Activated CD4-positive, alpha-beta T cell treated with anti-CD3 and anti-CD28 coated beads, Interleukin-2, amount 10 ng/mL, durations not matched to agents 7 days and 5 days (primary cell): ENCODE results near the gene HUS1B. TPM values are rescaled to one million over a fixed set of nuclear protein-coding genes. Genes with fewer than 3 reads are reported as not detected.
"Not testable (repeated sequence)": the region's sequence is repeated elsewhere in the genome, so short reads cannot be mapped to it uniquely, and the experiment has no call there.

Experiments used
- CTCF ChIA-PET: fragments of 350-600 bp; sonication (Branson Sonifier 250); formaldehyde crosslinking; loops from one replicate; lab custom pipeline; 2021; ENCODE audit warnings: antibody characterized with exemption; lab: Charles Lee
- POLR2A ChIA-PET: fragments of 350-600 bp; sonication (Branson Sonifier 250); formaldehyde crosslinking; loops from one replicate; lab custom pipeline; 2021; ENCODE audit warnings: antibody characterized with exemption; lab: Charles Lee
- DNase-seq: peaks from one replicate; pipeline ENCODE4 v3.0.0-alpha.2; 2020
- H3K27ac Mint-ChIP-seq: one replicate; pipeline ENCODE4 v1.8.0; 2021; ENCODE audit warnings: mild to moderate bottlenecking, moderate library complexity, mixed read lengths
- H3K27me3 Mint-ChIP-seq: one replicate; pipeline ENCODE4 v1.8.0; 2021; ENCODE audit warnings: mixed read lengths
- H3K36me3 Mint-ChIP-seq: one replicate; pipeline ENCODE4 v1.8.0; 2021; ENCODE audit warnings: low read depth, mixed read lengths
- H3K4me1 Mint-ChIP-seq: one replicate; pipeline ENCODE4 v1.8.0; 2021; ENCODE audit warnings: mixed read lengths
- H3K4me3 Mint-ChIP-seq: one replicate; pipeline ENCODE4 v1.8.0; 2021; ENCODE audit warnings: mild to moderate bottlenecking, moderate library complexity, mixed read lengths
- H3K9me3 Mint-ChIP-seq: one replicate; pipeline ENCODE4 v1.8.0; 2021; ENCODE audit warnings: mixed read lengths
- total RNA-seq, 2 experiments: library from RNA; stranded (reverse); gene quantifications; one replicate each; pipeline ENCODE4 v1.2.3, GENCODE V29; 2021

HUS1B gene
- 1 to 10 TPM; 1.5 to 1.6 TPM for total RNA-seq

DNA sequence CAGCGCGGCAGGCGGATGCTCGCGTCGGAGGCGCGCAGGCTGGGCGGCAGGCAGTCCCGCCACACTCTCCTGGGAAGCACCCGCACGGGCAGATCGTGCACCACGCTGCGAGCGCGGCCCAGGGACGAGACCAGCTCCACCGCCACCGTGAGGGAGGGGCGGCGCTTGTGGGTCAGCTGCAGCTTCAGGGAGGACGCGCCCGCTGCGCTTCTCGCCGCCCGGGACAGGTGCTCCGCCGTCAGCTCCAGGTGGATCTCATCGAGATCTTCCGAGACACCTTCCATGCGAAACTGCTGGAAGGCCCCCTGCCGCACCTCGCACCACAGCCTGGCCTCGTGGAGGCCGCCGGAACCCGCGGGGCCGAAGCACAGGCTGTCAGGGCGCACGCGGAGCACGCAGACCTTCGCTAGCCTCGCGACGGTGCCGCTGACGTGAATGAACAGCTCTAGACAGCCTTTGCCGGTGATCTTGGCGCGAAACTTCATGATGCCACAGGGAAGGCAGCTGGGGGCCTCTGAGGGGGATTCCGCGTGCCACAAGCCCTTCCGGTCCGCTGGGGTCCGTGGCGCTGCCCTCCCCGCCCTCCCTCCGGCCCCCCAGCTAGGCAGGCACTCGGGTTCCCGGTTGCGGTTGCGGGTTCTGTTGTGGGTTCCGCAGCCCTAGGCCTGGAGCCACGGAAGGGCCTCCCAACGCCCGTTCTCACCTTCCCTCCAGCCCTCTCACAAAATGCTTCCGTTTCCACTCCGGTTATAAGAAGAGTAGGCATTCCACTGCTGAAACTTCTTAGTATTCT lies at the start of gene HUS1B:
Gene HUS1B, minus strand, starts transcription at position 641 of the 793 bp plus-strand sequence. Its CDS starts 156 bp downstream, at position 485.
- Mint-ChIP-seq H3K4me1 (peaks cover 27% of the 10 kb centered on the region), H3K9me3 (no peaks in the 10 kb centered on the region), H3K36me3 (peaks cover 39% of the 10 kb centered on the region), H3K27ac (no peak within 1 kb of the TSS), H3K27me3 (no peaks in the 10 kb centered on the region), H3K4me3 (no peak within 1 kb of the TSS)
- ChIA-PET CTCF (interaction anchor here (0.6 kb wide), 1 partner anchor 192 kb away, joined by 3 read pairs; no protein-coding TSS in a partner anchor), POLR2A (no interaction called here)
- no peak for DNase-seq

DNA sequence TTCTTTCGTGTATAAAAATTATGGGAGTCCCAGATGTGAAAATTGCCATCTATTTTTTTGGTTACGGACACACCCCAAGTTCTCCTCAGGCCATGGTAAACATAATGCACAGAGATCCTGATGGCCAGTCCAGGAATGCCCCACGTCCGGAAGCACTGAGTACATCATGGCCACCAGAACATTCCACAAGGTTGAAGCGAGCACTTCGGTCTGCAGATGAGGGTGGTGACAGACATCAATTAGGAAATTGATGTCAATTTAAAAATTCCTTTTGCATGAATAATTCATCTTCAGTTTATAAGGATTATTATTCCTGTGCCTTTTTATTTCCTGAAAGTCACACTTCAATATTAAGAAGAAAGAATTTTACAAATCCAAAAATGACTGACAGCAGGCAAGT lies 49.2 kb upstream of the HUS1B start:
- Mint-ChIP-seq H3K4me1 (peaks cover 36% of the 10 kb centered on the region), H3K27ac (no peak overlapping the region), H3K4me3 (no peak overlapping the region), H3K9me3 (no peaks in the 10 kb centered on the region), H3K36me3 (peaks cover 2% of the 10 kb centered on the region), H3K27me3 (peaks cover 14% of the 10 kb centered on the region)
- ChIA-PET CTCF (interaction anchor here (1.0 to 1.7 kb wide), 2 partner anchors 9 kb away, joined by 3 to 8 read pairs; no protein-coding TSS in a partner anchor), POLR2A (no interaction called here)
- DNase-seq = no peak

DNA sequence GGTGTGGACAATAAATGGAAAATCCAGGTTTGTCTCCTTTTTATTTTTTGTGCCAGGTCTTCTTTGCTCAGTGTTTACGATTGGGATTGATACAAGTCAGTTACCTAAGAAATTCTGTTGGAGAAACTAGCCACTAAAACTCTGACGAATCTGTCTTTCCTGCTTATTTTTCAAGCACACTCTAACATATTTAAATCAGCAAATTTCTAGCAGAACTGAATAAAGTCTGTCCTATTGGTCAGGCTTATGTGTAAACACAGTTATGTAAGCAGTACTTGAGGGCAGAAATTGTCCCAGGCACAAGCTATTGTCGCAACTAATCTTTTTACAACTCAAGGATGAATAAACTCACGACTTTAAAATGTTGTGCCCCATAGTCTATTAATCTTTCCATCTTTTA lies 48.1 kb upstream of the HUS1B start:
- ChIA-PET CTCF (interaction anchor here (1.7 kb wide), 1 partner anchor 8 kb away, joined by 8 read pairs; no protein-coding TSS in a partner anchor), POLR2A (no interaction called here)
- no peaks in the 10 kb centered on the region for H3K36me3 Mint-ChIP-seq
- no peak overlapping the region for H3K4me3 Mint-ChIP-seq
- H3K27me3 Mint-ChIP-seq = peaks cover 16% of the 10 kb centered on the region
- peaks cover 27% of the 10 kb centered on the region for H3K4me1 Mint-ChIP-seq
- no peak overlapping the region for H3K27ac Mint-ChIP-seq
- no peaks in the 10 kb centered on the region for H3K9me3 Mint-ChIP-seq
- no peak for DNase-seq

DNA sequence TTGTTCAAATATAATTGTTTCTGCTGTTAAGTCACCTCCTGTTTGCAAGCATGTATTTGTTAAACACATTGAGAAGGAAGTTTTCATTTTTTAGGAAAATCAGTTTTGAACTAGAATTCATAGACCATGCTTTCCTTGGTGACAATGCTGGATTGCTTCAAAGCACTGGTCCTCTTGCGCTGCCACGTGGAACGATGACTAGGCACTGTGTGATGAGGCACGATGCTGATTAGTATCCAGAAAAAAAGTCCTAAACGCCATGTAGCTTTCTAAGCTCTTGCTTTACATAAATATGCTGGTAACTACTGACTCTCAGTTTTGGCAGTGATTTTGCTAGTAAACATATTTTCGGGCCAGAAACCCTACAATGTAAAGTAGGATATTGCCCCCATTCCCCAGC lies 47.1 kb upstream of the HUS1B start:
- H3K4me3 Mint-ChIP-seq = no peak overlapping the region
- no peaks in the 10 kb centered on the region for H3K36me3 Mint-ChIP-seq
- POLR2A ChIA-PET = no interaction called here
- H3K4me1 Mint-ChIP-seq = peaks cover 19% of the 10 kb centered on the region
- H3K27me3 Mint-ChIP-seq = peaks cover 16% of the 10 kb centered on the region
- H3K27ac Mint-ChIP-seq = no peak overlapping the region
- DNase-seq = no peak
- CTCF ChIA-PET = interaction anchor here (0.5 to 2.8 kb wide), 2 partner anchors 10 to 44 kb away, joined by 3 to 16 read pairs; partner anchors contain the start of gene EXOC2
- no peaks in the 10 kb centered on the region for H3K9me3 Mint-ChIP-seq

DNA sequence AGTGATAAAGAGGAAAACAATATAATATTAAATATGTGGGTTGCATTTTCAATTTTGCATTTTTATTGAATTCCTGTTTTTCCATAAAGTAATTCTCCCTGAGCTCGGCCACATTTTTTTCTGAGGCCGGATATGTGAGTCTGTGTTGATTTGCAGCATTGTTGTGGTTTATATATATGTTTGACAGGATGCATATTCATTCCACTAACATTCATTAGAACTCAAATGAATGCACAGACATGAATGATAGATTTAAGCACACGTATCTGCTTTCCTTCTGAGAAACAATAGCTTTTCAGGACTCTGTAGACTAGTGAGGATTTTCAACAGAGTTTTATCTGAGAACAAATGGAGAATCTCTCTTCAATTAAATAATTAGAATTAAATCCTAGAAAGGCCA lies 46.7 kb upstream of the HUS1B start:
- peaks cover 19% of the 10 kb centered on the region for H3K4me1 Mint-ChIP-seq
- ChIA-PET CTCF (interaction anchor here (0.6 to 2.8 kb wide), 2 partner anchors 9 to 29 kb away, joined by 3 to 16 read pairs; partner anchors contain the start of gene EXOC2), POLR2A (no interaction called here)
- no peak for DNase-seq
- H3K9me3 Mint-ChIP-seq = no peaks in the 10 kb centered on the region
- no peak overlapping the region for H3K27ac Mint-ChIP-seq
- H3K4me3 Mint-ChIP-seq = no peak overlapping the region
- peaks cover 16% of the 10 kb centered on the region for H3K27me3 Mint-ChIP-seq
- H3K36me3 Mint-ChIP-seq = no peaks in the 10 kb centered on the region

DNA sequence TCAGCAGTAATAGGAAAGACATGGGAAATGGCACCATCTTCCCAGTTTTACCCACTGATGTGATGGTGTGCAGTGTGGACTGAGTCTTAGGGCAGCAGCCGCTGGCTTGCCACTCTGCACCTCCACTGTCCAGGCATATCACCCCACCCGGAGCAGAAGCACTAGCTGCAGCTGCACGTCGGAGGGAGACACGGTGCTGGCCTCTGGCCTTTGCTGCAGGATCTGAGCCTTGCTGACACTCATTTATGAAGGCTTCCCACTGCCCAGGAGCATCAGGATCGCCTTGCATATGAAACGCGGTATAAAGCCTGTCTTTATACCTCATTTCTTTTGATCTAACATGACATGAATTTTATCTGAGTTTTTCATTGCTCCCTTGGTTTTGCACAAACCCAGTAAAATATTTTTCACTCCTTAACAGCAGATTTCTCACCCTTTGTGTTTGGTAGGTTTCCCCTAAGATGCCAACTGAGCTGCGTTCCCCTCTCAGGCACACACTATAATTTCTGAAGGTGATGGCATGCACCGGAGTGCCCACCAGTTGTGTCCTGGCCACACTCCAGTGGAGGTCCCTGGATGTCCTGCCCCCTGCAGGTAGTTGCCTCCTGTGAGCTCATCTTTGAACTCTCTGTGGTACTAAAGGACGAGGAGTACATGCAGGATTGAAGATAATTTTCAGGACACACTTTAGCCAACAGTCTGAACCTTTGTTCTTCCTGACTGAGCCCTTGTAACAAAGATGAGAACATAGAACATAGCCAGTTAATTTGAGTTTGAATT lies 45.0 kb upstream of the HUS1B start:
- no peak for DNase-seq
- Mint-ChIP-seq H3K27me3 (peaks cover 14% of the 10 kb centered on the region), H3K9me3 (no peaks in the 10 kb centered on the region), H3K4me3 (no peak overlapping the region), H3K4me1 (peaks cover 12% of the 10 kb centered on the region), H3K27ac (no peak overlapping the region), H3K36me3 (no peaks in the 10 kb centered on the region)
- ChIA-PET POLR2A (no interaction called here), CTCF (interaction anchor here (1.1 to 2.8 kb wide), 2 partner anchors 8 kb away, joined by 4 to 16 read pairs; partner anchors contain the start of gene EXOC2)

DNA sequence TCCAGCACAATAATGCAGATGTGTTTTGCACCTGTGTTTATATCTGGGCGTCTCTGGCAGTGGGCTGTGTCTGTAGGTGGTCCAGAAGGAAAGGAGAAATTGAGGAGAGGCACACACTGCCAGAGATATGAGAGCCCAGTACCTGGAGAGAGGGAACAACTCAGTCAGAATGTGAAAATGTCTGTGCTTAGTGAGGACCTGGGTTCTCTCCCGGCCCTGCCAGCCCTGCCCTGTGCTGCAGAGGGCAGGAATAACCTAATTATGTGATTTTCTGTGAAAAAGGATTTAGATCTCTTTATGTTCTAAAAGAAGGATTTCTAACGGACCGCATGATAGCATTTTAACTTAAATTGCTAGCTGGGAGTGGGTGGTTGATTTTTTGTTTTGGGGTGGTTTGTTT lies 44.3 kb upstream of the HUS1B start:
- DNase-seq = no peak
- Mint-ChIP-seq H3K27me3 (peaks cover 13% of the 10 kb centered on the region), H3K27ac (no peak overlapping the region), H3K4me3 (no peak overlapping the region), H3K9me3 (no peaks in the 10 kb centered on the region), H3K36me3 (no peaks in the 10 kb centered on the region), H3K4me1 (peaks cover 11% of the 10 kb centered on the region)
- CTCF ChIA-PET = interaction anchor here (1.1 kb wide), 1 partner anchor 9 kb away, joined by 4 read pairs; no protein-coding TSS in a partner anchor
- POLR2A ChIA-PET = no interaction called here

DNA sequence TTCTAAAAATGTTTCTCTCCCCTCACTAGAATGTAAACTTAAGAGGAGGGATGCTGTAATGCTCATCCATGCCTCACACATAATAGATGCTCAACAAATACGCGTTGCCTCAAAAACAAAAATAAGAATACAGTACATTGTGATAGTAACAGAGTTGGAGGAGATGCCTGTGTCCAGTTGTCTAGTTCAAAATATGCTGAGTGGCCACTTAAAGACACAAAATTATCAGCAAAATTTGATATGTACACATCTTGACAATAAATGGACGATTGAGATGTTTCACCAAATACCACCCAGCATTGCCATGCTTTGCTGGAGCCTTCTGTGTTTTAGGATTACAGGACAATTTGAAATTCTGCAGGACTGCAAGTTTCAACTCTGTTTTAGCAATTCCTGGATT lies 43.6 kb upstream of the HUS1B start:
- ChIA-PET POLR2A (no interaction called here), CTCF (interaction anchor here (0.9 to 1.1 kb wide), 3 partner anchors 10 to 113 kb away, joined by 3 to 4 read pairs (median 3); no protein-coding TSS in a partner anchor)
- Mint-ChIP-seq H3K27ac (no peak overlapping the region), H3K4me3 (no peak overlapping the region), H3K27me3 (peaks cover 13% of the 10 kb centered on the region), H3K36me3 (no peaks in the 10 kb centered on the region), H3K4me1 (peaks cover 11% of the 10 kb centered on the region), H3K9me3 (no peaks in the 10 kb centered on the region)
- no peak for DNase-seq

DNA sequence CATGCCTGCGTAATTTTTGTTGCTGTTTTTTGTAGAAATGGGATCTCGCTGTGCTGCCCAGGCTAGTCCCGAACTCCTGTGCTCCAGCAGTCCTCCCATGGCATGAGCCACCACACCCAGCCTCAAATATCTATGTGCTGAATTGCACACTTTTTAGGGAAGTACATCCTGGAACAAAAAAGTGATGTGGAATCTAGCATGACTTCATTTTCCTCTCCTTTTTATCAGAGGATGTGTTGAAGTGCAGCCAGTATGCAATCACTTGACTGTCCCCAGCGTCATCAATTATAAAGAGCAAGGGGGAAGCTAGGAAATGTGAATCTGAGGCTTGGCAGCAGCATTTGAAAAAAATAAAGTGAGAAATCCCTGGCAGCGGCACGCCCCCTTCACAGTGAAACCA lies 42.4 kb upstream of the HUS1B start:
- POLR2A ChIA-PET = no interaction called here
- Mint-ChIP-seq H3K4me3 (no peak overlapping the region), H3K4me1 (peaks cover 6% of the 10 kb centered on the region), H3K36me3 (no peaks in the 10 kb centered on the region), H3K27me3 (peaks cover 13% of the 10 kb centered on the region), H3K9me3 (no peaks in the 10 kb centered on the region), H3K27ac (no peak overlapping the region)
- CTCF ChIA-PET = interaction anchor here (0.9 to 1.2 kb wide), 3 partner anchors 10 to 114 kb away, joined by 3 to 4 read pairs (median 3); no protein-coding TSS in a partner anchor
- no peak for DNase-seq

DNA sequence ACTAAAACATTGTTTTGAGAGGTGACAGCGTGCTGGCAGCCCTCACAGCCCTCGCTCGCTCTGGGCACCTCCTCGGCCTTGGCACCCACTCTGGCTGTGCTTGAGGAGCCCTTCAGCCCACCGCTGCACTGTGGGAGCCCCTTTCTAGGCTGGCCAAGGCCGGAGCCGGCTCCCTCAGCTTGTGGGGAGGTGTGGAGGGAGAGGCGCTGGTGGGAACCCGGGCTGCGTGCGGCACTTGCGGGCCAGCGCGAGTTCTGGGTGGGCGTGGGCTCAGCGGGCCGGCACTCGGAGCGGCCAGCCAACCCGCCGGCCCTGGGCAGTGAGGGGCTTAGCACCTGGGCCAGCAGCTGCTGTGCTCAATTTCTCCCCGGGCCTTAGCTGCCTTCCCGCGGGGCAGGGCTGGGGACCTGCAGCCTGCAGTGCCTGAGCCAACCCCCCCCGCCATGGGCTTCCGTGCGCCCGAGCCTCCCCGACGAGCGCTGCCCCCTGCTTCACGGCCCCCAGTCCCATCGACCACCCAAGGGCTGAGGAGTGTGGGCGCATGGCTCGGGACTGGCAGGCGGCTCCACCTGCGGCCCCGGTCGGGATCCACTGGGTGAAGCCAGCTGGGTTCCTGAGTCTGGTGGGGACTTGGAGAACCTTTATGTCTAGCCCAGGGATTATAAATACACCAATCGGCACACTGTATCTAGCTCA lies 37.7 kb upstream of the HUS1B start:
- H3K36me3 Mint-ChIP-seq, H3K27me3 Mint-ChIP-seq, POLR2A ChIA-PET, H3K4me3 Mint-ChIP-seq, H3K9me3 Mint-ChIP-seq, H3K27ac Mint-ChIP-seq, DNase-seq: not testable (repeated sequence)
- peaks cover 28% of the 10 kb centered on the region for H3K4me1 Mint-ChIP-seq
- CTCF ChIA-PET = interaction anchor here (1.0 to 3.8 kb wide), 2 partner anchors 9 to 28 kb away, joined by 5 to 16 read pairs; no protein-coding TSS in a partner anchor

DNA sequence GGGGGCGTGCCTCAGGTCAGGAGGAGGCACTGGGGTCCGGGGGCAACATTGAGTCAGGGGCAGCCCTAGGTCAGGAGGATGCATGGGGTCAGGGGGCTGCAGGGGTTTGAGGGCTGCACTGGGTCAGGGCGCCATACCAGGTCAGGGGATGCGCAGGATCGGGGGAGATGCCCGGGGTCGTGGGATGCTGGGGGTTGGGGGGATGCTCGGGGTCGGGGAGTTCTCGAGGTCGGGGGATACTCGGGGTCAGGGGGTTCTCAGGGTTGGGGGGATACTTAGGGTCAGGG lies 36.8 kb upstream of the HUS1B start:
- ChIA-PET POLR2A (no interaction called here), CTCF (interaction anchor here (2.3 to 3.8 kb wide), 2 partner anchors 10 kb away, joined by 7 to 16 read pairs; no protein-coding TSS in a partner anchor)
- H3K27me3 Mint-ChIP-seq = no peaks in the 10 kb centered on the region
- peaks cover 9% of the 10 kb centered on the region for H3K36me3 Mint-ChIP-seq
- peaks cover 30% of the 10 kb centered on the region for H3K4me1 Mint-ChIP-seq
- peak overlapping the region; percentile 95 for H3K4me3 Mint-ChIP-seq
- H3K27ac Mint-ChIP-seq = peak overlapping the region; percentile 88
- DNase-seq = no peak
- no peaks in the 10 kb centered on the region for H3K9me3 Mint-ChIP-seq
